Activated CD4-positive, alpha-beta T cell treated with anti-CD3 and anti-CD28 coated beads, Interleukin-2, amount 50 U/mL, for 1 hour (primary cell): ENCODE results near the gene ACOT7.
"Not testable (repeated sequence)": the region's sequence is repeated elsewhere in the genome, so short reads cannot be mapped to it uniquely, and the experiment has no call there.

Experiments used
- DNase-seq: peaks from one replicate; pipeline ENCODE4 v3.0.0-alpha.2; 2020

Gene ACOT7, protein sequence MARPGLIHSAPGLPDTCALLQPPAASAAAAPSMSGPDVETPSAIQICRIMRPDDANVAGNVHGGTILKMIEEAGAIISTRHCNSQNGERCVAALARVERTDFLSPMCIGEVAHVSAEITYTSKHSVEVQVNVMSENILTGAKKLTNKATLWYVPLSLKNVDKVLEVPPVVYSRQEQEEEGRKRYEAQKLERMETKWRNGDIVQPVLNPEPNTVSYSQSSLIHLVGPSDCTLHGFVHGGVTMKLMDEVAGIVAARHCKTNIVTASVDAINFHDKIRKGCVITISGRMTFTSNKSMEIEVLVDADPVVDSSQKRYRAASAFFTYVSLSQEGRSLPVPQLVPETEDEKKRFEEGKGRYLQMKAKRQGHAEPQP

DNA sequence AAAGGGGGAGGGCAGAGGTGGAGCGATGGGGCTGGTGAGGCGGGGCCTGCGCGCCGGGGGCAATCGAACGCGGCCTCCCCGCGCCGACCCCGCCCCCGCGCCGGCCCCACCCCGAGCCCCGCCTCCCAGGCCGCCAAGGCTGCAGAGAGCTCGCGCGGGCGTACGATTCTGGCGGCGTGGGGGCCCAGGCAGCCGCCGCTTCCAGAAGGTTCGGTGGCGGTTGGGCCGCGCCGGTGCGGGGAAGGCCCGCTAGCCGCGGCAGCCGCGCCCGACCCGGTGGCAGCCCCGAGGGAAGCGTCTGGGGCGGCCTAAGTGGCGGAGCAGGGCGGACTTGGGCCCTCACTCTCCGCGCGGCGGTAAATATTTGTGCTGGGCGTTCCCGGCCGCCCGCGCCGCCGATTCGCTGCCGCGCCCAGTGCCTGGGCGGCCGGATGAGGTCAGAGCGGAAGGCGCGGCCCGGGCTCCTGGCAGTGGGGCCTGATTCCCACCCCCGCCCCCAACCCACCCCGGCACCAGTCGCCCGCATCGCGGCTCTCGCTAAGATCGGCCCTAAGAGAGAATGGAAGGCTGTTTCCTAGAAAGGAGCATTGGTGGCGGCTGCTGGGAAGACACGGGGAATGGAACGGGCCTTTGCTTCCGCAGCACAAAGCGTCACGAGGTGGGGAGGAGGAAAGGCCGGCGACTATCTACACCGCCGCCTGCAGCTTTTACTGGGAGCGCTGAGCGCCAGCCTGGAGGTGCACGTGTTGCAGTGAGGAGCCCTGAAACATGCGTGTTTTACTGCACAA is at the start of gene ACOT7:
TSS of gene ACOT7 (minus strand) at position 368 of the 788 bp plus-strand sequence. CDS start 368 bp downstream, outside the sequence.
- DNase-seq = peak; percentile 90

DNA sequence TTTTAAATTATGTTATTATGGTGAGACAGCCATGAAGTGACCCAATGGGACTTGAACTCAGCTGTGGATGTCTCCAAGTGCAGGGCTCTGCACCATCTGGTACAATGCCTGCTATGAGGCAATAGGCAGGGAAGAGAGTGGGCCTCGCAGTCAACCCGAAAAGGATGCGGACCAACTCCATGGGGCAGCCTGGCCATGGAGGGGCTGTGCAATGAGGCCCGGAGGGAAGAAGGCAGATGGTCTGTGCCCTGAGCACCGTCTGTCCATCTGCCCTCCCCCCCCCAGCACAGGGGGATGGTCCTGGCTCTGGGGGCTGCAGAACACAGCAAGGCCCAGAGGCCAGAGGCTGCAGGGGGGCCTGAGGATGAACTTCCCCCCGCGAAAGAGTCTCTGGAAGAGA is 48.0 kb upstream of the ACOT7 start:
- DNase-seq = no peak

DNA sequence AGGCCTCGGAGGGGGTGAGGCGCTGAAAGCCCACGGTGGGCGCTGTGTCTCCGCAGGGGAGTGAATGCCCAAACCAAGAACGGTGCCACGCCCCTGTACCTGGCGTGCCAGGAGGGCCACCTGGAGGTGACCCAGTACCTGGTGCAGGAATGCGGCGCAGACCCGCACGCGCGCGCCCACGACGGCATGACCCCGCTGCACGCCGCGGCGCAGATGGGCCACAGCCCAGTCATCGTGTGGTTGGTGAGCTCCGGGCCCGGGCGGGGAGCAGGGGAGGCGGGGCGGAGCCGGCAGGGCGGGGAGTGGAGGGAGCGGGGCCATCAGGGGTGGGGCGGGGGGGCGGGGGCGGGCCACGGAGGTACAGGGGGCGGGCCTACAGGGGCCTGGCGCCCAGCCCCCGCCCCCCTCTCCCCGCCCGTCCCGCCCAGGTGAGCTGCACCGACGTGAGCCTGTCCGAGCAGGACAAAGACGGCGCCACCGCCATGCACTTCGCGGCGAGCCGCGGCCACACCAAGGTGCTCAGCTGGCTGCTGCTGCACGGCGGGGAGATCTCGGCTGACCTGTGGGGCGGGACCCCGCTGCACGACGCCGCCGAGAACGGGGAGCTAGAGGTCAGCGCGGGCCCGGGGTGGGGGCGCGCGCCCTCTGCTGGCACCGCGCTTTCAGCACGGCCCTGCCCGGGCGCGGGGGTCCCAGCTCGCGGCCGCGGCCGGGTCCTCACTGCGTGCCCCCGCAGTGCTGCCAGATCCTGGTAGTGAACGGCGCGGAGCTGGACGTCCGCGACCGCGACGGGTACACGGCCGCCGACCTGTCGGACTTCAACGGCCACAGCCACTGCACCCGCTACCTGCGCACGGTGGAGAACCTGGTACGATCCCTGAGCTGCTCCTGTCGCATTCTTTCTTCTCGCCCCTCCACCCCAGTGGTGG is 46.9 kb upstream of the ACOT7 start:
- DNase-seq = peak; percentile 75

DNA sequence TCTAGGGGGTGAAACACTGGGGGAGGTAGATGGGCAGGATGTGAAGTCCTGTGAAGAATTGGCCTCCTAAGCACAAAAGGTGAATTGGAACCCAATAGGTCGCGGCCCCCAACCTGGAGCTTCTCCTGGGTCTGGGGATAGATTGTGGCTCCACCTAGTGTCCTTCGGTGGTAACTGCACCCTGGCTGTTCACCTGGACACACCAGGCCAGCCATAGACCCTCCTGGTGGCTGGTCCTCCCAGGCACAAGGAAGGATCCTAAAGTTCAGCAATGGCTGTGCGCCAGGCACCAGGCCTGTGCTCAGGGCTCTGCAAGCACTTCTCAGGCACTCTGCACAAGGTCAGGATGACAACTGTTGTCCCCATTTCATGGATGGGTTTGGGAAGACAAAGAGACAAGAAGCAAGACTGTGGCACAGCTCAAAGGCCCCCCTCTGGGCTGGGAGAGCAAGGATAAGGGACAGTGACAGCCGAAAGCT is 44.5 kb upstream of the ACOT7 start:
- DNase-seq = peak; percentile 71

DNA sequence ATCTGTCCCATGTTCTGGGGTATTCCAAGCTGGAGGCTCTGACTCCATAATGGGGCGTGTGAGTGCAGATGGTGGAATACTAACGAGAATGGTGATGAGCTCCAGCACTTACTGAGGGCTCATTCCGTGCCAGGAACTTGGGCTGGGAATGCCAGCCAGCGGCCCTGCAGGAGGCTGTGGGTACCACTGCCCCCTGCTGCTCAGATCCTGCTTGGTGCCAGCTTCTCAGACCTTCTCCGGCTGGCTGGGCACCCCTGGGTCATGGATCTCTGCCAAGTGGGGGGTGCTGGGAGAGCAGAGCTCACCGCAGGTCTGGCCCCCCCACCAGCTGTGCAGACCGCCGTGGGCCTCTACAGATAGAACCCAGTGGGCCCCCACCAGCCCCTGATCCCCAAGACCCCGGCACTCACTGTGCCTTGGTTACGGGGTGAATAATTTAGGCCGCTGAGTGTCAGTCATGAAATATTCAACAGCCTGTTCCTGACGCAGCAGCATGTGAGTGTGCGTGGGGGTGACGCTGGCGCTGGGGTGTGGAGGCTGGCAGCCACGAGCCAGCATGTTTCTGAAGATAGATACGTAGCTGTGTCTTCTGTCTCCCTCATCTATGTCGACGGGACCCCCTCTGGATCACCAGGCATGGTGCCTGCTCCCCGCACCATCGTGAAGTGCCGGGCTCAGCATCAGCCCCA is 43.6 kb upstream of the ACOT7 start:
- DNase-seq = not testable (repeated sequence)

DNA sequence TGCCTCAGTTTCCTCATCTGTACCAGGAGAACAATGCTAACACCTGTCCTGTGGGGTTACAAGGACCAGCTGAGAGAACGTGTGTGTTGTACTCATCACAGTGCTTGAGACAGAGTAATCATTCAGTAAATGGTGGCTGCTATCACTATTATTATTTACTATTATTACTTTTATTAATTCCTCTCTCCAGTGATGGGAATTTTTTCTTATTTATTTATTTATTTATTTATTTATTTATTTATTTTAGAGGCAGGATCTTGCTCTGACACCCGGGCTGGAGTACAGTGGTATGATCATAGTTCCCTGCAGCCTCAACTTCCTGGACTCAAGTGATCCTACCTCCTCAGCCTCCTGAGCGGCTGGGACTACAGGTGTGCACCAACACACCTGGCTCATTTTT is 42.7 kb upstream of the ACOT7 start:
- DNase-seq = not testable (repeated sequence)

DNA sequence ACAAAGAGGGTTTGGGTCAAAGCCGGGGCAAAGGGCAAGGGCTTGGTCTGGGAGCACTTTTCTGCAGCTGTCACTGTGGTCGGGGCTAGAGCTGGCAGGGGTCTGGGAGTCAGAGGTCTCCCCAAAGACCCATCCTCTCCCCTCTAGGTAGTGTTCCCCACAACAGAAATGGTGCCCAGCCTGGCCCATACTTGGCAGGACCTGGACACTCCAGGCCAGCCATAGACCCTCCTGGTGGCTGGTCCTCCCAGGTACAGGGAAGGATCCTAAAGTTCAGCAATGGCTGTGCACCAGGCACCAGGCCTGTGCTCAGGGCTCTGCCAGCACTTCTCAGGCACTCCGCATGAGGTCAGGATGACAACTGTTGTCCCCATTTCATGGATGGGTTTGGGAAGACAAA is 42.0 kb upstream of the ACOT7 start:
- no peak for DNase-seq

DNA sequence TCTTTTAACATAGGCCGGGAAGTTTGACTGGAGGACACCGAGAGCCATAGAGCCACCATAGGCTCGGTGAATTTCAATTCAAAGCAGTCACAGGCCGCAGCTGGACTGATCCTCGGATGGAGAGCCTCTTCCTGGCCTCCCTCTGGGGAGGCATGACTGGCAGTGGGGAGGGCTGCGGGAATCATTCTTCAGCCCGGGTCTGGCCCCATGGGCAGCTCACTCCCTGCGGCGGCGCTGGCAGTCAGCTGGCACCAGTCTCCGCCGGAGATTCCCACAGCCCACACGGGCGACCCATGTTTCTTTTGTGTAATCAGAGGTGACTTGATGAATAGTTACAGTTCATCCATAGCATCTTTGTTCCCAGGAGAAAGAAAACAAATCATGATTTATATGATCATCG is 41.6 kb upstream of the ACOT7 start:
- DNase-seq = no peak

DNA sequence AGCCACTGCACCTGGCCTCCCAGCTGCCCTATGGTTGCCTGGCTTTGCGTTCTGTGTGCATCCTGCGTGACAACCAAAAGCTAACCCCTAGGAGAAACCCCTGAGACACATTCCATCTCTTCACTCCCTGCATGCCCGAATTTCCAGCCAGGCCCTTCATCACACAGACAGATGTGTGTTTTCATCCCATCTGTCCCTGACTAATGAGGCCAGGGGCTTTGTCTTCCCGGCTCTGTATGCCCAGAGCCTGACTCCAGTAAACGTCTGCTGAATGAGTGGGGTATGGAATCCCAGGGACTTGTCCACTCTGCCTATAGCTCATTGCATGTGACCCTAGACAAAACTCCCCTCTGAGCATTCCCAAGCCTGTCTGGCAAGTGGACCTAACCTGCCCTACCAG is 40.6 kb upstream of the ACOT7 start:
- no peak for DNase-seq

DNA sequence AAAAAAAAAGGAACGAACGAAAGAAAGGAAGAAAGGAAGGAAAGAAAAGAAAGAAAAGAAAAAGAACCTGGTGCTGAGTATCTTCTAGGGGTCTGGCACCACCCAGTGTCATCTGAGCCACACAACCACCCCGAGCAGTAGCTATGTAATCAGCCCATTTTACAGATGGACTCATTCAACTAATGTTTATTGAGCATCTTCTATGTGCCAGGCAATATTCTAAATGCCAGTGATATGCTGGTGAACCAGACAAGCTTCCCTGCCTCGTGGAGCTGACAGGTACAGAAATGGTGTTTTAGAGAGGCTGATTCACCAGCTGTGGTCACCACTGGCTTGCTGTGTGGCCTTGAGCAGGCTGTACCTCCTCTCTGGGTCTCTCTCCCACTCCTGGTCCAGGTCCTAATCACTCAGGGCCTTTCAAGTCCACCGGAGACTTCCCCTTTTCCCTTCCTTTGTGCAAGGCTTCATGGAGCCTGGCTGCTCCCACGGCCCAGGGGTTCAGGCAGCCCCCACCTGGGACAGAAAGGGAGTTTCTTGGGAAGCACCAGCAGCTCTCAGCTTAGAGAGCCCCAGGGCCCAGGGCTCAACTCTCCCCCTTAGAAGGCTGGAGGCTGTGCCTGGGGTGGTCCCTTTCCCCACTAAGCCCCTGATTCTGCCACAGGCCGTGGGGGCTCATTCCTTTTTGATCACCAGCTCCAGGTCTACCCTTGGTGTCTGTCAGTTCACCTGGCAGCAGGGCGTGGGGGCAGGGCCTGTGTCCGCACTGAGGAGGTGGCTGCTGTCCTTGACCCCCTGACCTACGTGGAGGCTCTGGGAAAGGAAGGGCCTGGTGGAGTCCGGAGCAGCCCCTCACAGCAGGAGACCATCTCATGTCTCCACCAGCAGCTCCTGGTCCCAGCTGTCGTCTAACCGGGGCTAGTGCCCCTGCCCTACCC is 38.3 kb upstream of the ACOT7 start:
- not testable (repeated sequence) for DNase-seq

DNA sequence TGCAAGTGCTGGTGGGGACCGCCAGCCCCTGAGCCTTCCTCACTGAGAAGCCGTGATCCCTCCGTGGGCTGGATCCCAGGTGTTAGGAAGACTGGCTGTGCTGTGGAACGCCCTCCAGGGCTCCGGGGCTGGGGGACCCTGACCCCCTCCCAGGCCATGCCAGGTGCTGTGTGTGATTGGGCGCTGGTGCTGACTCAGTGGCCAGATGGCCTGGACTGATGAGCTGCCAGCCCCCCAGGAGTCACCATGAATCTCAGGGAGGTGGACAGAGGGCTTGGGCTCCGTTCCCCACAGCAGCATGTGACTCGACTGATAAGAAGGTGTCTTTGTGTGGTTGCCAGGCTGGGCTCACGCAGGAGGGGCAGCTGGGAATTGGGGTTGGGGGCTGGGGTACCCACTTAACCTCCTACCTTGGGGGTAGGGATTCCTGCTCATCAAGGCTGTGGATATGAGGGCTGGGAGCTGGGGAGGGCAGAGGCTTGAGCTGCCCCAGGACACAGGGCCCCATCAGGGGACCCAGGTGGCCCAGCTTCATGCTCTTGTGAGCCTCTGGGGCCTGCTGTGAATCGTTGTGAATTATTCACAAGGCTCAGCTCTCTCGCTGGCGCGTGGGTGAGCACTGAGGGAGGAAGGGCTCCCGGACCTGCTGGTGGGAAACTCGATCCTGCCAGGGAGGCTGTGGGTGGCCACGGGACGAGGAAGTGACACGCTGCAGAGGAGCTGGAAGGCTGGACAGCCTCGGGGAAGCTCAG is 36.3 kb upstream of the ACOT7 start:
- not testable (repeated sequence) for DNase-seq

DNA sequence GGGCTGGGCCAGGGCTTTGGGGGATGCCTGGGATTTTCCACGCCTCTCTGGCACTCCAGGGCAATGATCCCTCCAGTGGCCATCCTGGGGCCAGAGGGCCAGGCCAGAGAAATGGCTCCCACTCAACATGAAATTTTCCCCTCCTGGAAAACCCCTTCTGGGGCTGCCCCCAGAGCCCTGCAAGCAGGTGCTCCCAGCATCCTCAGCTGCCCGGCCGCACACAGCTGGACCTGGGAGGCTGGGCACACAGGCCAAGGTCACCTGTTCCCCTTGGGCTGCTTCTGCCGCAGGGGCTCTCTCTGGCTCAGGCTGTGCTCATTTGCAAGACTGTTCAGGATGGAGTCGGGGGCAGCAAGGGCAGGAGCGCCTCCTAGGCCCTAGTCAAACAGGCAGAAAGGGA is 34.9 kb upstream of the ACOT7 start:
- not testable (repeated sequence) for DNase-seq

DNA sequence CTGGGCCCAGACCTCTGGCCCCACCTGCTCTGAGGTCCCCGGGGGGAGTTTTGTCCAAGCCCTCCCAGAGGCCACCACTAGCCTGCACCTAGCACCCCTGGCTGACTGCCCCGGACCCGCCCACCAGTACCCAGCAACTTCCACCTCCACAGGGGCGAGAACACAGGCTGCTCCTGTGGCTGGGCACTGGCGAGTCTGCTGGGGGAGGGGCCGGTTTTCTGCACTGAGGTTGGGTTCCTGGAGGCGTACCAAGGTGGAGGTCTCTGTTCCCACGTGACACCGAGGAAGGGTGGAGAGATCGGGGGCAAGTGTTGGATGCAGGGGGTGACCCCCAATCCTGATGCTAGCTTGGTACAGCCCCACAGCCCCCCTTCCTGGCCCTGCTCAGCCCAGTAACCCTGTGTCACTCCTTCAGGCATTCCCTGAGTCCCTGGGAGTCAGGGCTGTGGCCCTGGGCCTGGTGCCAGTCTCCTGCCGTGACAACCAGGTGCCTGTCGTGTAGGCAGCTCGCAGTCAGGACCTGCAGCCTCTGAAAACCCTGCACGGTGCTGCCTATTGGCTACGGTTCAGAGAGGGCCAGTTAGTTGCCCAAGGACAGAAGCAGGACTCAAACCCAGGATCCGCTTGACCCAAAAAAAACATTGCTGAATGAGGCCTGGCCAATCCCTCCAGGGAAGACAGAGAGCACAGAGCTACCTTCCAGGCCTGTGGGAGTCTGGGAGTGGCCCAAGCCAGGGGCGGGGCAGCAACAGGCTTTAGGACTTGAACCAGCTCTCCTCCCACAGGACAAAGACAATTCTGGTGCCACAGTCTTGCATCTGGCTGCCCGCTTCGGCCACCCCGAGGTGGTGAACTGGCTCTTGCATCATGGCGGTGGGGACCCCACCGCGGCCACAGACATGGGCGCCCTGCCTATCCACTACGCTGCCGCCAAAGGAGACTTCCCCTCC is 34.1 kb upstream of the ACOT7 start:
- DNase-seq = no peak

DNA sequence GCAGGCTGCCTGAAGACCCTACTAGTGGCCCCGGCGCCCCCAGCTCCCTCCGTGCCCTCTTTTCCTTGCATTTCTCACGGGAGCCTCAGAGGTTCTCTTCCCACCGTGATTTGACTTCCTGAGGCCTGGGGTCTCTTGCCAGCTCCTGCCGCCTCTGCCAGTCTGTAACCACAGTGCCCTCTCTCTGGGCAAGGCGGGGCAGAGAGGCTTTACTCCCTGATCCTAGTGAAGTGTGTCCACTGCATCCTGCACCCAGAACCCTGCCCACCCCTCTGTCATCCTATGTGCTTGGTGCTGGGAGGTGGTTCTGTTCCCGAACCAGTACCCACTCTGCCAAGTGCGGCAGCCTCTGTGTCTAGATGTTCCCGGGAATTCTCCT is 33.4 kb upstream of the ACOT7 start:
- DNase-seq = no peak

DNA sequence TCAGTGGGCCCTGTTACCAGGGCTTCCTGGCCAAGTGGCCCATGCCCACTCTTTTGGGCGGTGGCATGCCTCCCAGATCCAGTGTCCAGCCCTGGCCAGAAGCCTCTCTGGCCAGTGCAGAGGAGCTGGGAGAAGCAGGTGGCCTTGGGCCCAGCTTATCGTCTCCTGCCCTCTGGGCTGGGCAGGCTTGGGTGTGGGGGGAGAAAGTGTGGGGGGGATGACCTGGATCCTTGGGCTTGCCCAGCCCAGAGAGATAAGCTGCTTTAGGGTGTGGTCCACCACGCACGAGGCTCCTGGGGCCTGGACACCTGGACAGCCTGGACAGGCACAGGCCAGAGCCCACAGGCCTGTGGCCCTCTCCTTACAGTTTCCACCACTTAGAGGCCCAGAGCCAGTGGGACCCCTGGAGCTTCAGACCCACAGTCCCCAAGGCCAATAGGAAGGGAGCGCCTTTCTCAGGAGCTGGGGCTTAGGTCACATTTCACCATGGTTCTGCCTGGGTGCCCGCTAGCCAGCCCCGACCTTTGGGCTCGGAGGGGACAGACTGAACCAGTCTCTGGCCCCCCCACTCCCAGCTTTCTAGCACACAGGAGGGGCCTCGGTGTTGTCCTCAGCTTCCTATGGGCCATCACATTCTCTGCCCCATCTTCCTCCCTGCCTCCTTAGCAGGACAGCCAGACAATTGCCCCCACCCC is 32.9 kb upstream of the ACOT7 start:
- DNase-seq = no peak

DNA sequence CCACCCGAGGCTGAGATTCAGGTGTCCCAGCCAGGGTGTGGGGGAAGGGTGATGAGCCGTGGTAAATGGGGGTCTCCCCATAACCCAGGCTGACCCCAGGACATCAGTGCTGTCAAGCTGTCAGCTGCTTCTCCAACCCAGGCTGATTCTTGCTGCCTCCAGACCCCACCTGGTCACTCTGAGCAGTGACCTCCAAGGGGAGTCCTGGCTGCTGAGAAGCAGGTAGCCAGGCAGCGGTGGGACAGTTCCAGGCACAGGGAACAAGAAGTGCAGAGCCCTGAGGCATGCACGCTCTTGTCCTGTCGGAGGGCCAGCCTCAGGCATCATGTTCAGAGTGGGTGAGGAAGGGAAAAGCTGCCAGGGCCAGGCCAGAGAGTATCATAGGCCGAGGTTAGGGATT is 32.1 kb upstream of the ACOT7 start:
- no peak for DNase-seq

DNA sequence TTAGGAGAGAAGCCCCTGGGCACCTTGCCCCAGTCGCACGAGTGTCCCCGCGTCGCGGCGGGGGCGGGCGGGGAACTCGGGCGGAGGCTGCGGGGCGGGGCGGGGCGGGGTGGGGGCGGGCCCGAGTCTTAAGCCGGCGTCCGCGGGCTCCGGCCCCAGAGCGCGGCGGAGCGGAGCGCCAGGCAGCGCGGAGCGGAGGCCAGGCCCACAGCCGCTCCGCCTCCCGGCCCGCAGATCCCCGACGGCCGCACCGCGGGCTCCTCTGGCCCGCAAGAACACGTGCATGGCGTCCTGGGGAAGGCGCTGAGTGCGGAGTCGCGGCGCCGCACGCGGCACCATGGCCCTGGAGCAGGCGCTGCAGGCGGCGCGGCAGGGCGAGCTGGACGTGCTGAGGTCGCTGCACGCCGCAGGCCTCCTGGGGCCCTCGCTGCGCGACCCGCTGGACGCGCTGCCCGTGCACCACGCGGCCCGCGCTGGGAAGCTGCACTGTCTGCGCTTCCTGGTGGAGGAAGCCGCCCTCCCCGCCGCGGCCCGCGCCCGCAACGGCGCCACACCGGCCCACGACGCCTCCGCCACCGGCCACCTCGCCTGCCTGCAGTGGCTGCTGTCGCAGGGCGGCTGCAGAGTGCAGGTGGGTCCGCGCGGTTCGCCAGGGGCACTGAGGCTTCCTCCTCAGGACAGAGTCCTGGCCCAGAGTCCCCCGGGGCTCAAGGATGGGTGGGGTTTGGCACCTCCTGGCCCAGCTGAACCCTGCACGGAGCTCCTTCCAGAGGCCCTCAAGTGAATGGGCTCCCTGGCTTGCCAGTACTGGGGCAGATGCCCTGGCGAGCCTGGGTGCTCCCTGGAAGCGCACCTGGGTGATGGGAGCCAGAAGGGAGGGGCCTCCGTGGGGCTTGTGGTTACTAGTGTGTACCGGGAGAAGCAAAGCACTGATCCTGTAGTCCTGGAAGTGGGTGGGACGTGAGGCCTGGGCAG is 31.3 kb upstream of the ACOT7 start, which contains the start of gene ESPN:
TSS of gene ESPN (plus strand) at position 158 of the 975 bp plus-strand sequence. CDS start at position 338, 180 bp downstream.
- no peak for DNase-seq
